Neural cell (in vitro differentiated cells): ENCODE measurements around the gene SH3PXD2A. TPM values are rescaled to one million over a fixed set of nuclear protein-coding genes. Genes with fewer than 3 reads are reported as not detected.

Experiments
- H2AFZ ChIP-seq: fragments of 200-600, 300-800 bp; sonication (generic), shearing (Covaris generic); 2 replicates; pipeline ENCODE4 v1.6.0; 2014; ENCODE audit warnings: low read depth, mild to moderate bottlenecking, antibody characterized with exemption, low read length, moderate library complexity
- H3F3A ChIP-seq: fragments of 200-600 bp; shearing (Covaris generic); 2 replicates; pipeline ENCODE4 v1.6.1; 2016; ENCODE audit warnings: mild to moderate bottlenecking, moderate library complexity, mixed read lengths, antibody characterized with exemption, low read length; ENCODE audit not compliant: insufficient read depth, poor library complexity, severe bottlenecking
- H3K27ac ChIP-seq: fragments of 200-600, 300-800 bp; sonication (generic), shearing (Covaris generic); 2 replicates; pipeline ENCODE4 v1.5.1; 2014; ENCODE audit warnings: mild to moderate bottlenecking, low read length, moderate library complexity
- H3K27me3 ChIP-seq: fragments of 300-800, 200-600 bp; sonication (generic), shearing (Covaris generic); 2 replicates; pipeline ENCODE4 v1.6.0; 2014; ENCODE audit warnings: mild to moderate bottlenecking, low read depth, low read length, moderate library complexity; ENCODE audit not compliant: insufficient read depth
- H3K36me3 ChIP-seq: fragments of 300-800, 200-600 bp; sonication (generic), shearing (Covaris generic); 2 replicates; pipeline ENCODE4 v1.5.1; 2014; ENCODE audit warnings: mild to moderate bottlenecking, antibody characterized with exemption, low read length, moderate library complexity; ENCODE audit not compliant: insufficient read depth
- H3K4me2 ChIP-seq: fragments of 300-800, 200-600 bp; sonication (generic), shearing (Covaris generic); 2 replicates; pipeline ENCODE4 v1.6.0; 2014; ENCODE audit warnings: mild to moderate bottlenecking, low read length
- H3K4me3 ChIP-seq: fragments of 300-800, 200-600 bp; sonication (generic), shearing (Covaris generic); 2 replicates; pipeline ENCODE4 v1.5.1; 2014; ENCODE audit warnings: mild to moderate bottlenecking, low read length, moderate library complexity
- H3K79me2 ChIP-seq: fragments of 200-600 bp; shearing (Covaris generic); replicated peaks from 2 replicates; pipeline ENCODE4 v1.6.0; 2014; ENCODE audit warnings: mild to moderate bottlenecking, low read length, moderate library complexity; ENCODE audit not compliant: insufficient read depth
- H3K9ac ChIP-seq: fragments of 300-800, 200-600 bp; sonication (generic), shearing (Covaris generic); 2 replicates; pipeline ENCODE4 v1.6.1; 2016; ENCODE audit warnings: mild to moderate bottlenecking, low read length, mixed read lengths
- H3K9me2 ChIP-seq: fragments of 200-600 bp; shearing (Covaris generic); 2 replicates; pipeline ENCODE4 v1.6.1; 2016; ENCODE audit warnings: mild to moderate bottlenecking, low read length, mixed read lengths; ENCODE audit not compliant: insufficient read depth
- H3K9me3 ChIP-seq: fragments of 200-600, 300-800 bp; sonication (generic), shearing (Covaris generic); 2 replicates; pipeline ENCODE4 v1.6.1; 2016; ENCODE audit warnings: mild to moderate bottlenecking, mixed run types, low read length, moderate library complexity, mixed read lengths
- H4K20me1 ChIP-seq: fragments of 200-600 bp; shearing (Covaris generic); 2 replicates; pipeline ENCODE4 v1.6.1; 2016; ENCODE audit warnings: mild to moderate bottlenecking, mixed run types; ENCODE audit not compliant: insufficient read depth
- EP300 ChIP-seq: fragments of 450-650 bp; conservative IDR thresholded peaks from 2 replicates; pipeline ENCODE4 v1.6.1; 2014; ENCODE audit warnings: antibody characterized with exemption, mild to moderate bottlenecking, moderate library complexity; ENCODE audit not compliant: poor library complexity, severe bottlenecking
- EZH2 ChIP-seq: fragments of 200-600, 300-800 bp; shearing (Covaris generic), sonication (generic); IDR thresholded peaks from 2 replicates; pipeline ENCODE4 v1.6.1; 2014; ENCODE audit warnings: antibody characterized with exemption, low read length, borderline replicate concordance, mild to moderate bottlenecking; ENCODE audit not compliant: insufficient read depth, poor library complexity, severe bottlenecking
- MXI1 ChIP-seq: fragments of 450-650 bp; conservative IDR thresholded peaks from 2 replicates; pipeline ENCODE4 v1.6.1; 2014; ENCODE audit warnings: antibody characterized with exemption, mild to moderate bottlenecking; ENCODE audit not compliant: poor library complexity, severe bottlenecking
- POLR2AphosphoS5 ChIP-seq: IDR thresholded peaks from 2 replicates; pipeline ENCODE4 v1.6.1; 2012
- RAD21 ChIP-seq: fragments of 450-650 bp; conservative IDR thresholded peaks from 2 replicates; pipeline ENCODE4 v1.6.1; 2014; ENCODE audit warnings: antibody characterized with exemption, mild to moderate bottlenecking, moderate library complexity
- SMC3 ChIP-seq: fragments of 450-650 bp; conservative IDR thresholded peaks from 2 replicates; pipeline ENCODE4 v1.6.1; 2014; ENCODE audit warnings: antibody characterized with exemption, mild to moderate bottlenecking, moderate library complexity; ENCODE audit not compliant: poor library complexity
- TAF1 ChIP-seq: IDR thresholded peaks from 2 replicates; pipeline ENCODE4 v1.6.1; 2012; ENCODE audit warnings: low read depth
- polyA plus RNA-seq: library from polyadenylated mRNA; depleted of rRNA; stranded (reverse); fragments of >200 nt; gene quantifications from 2 replicates; pipeline ENCODE4 v1.2.3, GENCODE V29; 2014
- TF ChIP-seq, protein P1 (sequence below): IDR thresholded peaks from 2 replicates; pipeline ENCODE4 v1.6.1; 2012; ENCODE audit warnings: borderline replicate concordance
- TF ChIP-seq, protein P2 (sequence below): fragments of 450-650 bp; IDR thresholded peaks from 2 replicates; pipeline ENCODE4 v1.5.1; 2014; ENCODE audit warnings: antibody characterized with exemption, mild to moderate bottlenecking, moderate library complexity; ENCODE audit not compliant: poor library complexity, severe bottlenecking

SH3PXD2A gene
- polyA plus RNA-seq, 1 donor from 2014 or later = 5.2 TPM

DNA sequence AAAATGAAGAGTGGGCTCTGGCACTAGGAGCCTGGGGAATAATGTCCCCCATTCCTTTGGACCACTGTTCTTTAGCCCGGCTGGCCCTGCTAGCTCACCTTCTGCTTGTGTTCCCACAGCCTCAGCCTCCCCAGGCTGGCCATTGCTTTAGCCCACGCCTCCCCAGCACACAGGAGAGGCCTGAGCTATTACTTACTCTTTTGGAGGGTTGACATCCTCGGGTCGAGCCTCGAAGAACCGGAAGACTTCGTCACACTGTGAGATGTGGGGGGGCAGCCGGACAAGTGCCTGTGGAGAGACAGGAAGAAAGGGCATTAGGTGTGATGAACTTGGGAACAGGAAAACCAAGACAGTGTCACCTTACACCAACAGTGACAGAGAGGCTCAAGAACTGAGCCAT lies 131.3 kb downstream of the SH3PXD2A start:
- Histone ChIP-seq H4K20me1 (no peaks in the 10 kb centered on the region), H3F3A (no peaks in the 10 kb centered on the region), H3K36me3 (no peaks in the 10 kb centered on the region), H3K4me2 (no peak overlapping the region), H3K9me3 (no peaks in the 10 kb centered on the region), H3K27ac (no peak overlapping the region), H3K9me2 (no peaks in the 10 kb centered on the region), H2AFZ (no peak overlapping the region), H3K9ac (no peak overlapping the region), H3K79me2 (no peaks in the 10 kb centered on the region), H3K27me3 (no peaks in the 10 kb centered on the region), H3K4me3 (no peak overlapping the region)
- no peak for TF ChIP-seq TAF1
- no peak for TF ChIP-seq RAD21
- TF ChIP-seq EZH2 = no peak
- TF ChIP-seq EP300 = no peak
- no peak for TF ChIP-seq SMC3
- TF ChIP-seq MXI1 = no peak
- TF ChIP-seq, protein P1, sequence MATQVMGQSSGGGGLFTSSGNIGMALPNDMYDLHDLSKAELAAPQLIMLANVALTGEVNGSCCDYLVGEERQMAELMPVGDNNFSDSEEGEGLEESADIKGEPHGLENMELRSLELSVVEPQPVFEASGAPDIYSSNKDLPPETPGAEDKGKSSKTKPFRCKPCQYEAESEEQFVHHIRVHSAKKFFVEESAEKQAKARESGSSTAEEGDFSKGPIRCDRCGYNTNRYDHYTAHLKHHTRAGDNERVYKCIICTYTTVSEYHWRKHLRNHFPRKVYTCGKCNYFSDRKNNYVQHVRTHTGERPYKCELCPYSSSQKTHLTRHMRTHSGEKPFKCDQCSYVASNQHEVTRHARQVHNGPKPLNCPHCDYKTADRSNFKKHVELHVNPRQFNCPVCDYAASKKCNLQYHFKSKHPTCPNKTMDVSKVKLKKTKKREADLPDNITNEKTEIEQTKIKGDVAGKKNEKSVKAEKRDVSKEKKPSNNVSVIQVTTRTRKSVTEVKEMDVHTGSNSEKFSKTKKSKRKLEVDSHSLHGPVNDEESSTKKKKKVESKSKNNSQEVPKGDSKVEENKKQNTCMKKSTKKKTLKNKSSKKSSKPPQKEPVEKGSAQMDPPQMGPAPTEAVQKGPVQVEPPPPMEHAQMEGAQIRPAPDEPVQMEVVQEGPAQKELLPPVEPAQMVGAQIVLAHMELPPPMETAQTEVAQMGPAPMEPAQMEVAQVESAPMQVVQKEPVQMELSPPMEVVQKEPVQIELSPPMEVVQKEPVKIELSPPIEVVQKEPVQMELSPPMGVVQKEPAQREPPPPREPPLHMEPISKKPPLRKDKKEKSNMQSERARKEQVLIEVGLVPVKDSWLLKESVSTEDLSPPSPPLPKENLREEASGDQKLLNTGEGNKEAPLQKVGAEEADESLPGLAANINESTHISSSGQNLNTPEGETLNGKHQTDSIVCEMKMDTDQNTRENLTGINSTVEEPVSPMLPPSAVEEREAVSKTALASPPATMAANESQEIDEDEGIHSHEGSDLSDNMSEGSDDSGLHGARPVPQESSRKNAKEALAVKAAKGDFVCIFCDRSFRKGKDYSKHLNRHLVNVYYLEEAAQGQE = no peak
- TF ChIP-seq POLR2AphosphoS5 = no peak
- TF ChIP-seq, protein P2, sequence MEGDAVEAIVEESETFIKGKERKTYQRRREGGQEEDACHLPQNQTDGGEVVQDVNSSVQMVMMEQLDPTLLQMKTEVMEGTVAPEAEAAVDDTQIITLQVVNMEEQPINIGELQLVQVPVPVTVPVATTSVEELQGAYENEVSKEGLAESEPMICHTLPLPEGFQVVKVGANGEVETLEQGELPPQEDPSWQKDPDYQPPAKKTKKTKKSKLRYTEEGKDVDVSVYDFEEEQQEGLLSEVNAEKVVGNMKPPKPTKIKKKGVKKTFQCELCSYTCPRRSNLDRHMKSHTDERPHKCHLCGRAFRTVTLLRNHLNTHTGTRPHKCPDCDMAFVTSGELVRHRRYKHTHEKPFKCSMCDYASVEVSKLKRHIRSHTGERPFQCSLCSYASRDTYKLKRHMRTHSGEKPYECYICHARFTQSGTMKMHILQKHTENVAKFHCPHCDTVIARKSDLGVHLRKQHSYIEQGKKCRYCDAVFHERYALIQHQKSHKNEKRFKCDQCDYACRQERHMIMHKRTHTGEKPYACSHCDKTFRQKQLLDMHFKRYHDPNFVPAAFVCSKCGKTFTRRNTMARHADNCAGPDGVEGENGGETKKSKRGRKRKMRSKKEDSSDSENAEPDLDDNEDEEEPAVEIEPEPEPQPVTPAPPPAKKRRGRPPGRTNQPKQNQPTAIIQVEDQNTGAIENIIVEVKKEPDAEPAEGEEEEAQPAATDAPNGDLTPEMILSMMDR = no peak

DNA sequence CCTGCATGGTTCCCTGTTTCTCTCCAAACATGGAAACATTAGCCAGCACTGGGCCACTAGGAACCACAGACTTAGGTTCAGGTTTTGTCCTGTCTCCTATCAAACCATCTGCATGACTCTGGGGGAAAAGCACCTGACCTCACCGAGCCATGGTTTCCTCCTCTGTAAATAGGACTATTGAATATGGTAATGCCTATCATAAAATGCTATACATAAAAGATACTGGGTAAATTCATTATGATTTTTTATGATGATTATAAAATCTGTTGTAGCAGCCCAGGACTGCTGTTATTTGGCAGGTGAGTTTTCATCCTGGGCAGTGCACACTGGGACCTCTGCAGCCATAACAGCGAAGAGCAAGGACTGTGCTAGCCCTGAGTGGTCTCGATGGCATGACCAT lies 131.8 kb downstream of the SH3PXD2A start:
- Histone ChIP-seq H3K36me3 (no peaks in the 10 kb centered on the region), H2AFZ (no peak overlapping the region), H3K9me2 (no peaks in the 10 kb centered on the region), H3K9me3 (no peaks in the 10 kb centered on the region), H3K27ac (no peak overlapping the region), H3K79me2 (no peaks in the 10 kb centered on the region), H3K4me3 (no peak overlapping the region), H4K20me1 (no peaks in the 10 kb centered on the region), H3K27me3 (no peaks in the 10 kb centered on the region), H3K9ac (no peak overlapping the region), H3K4me2 (no peak overlapping the region), H3F3A (no peaks in the 10 kb centered on the region)
- no peak for TF ChIP-seq SMC3
- TF ChIP-seq POLR2AphosphoS5 = no peak
- TF ChIP-seq, protein P2 = no peak
- TF ChIP-seq RAD21 = no peak
- TF ChIP-seq, protein P1 = no peak
- no peak for TF ChIP-seq TAF1
- TF ChIP-seq EP300 = no peak
- TF ChIP-seq EZH2 = no peak
- no peak for TF ChIP-seq MXI1
